Measurements from ENCODE around the gene PDILT.

PDILT gene

GRCh38 chr16:20321671-20322070, 82.9 kb downstream of the PDILT start:
- TF ChIP-seq FOXM1 (IDR thresholded peaks at IDR 0.05; ENCODE audit: borderline replicate concordance, low read depth) (no peak), ZBTB7A (IDR thresholded peaks at IDR 0.05; ENCODE audit: low read depth) (no peak), NFIC (IDR thresholded peaks at IDR 0.05) (no peak), TCF12 (IDR thresholded peaks at IDR 0.05; ENCODE audit: low read depth) (no peak), RAD21 (IDR thresholded peaks at IDR 0.05; ENCODE audit: low read depth) (no peak), YY1 (IDR thresholded peaks at IDR 0.05; ENCODE audit: low read depth) (no peak), REST (IDR thresholded peaks at IDR 0.05; ENCODE audit: low read depth) (no peak), USF1 (IDR thresholded peaks at IDR 0.05) (no peak), EP300 (IDR thresholded peaks at IDR 0.05; ENCODE audit: borderline replicate concordance) (no peak), CREB1 (IDR thresholded peaks at IDR 0.05; ENCODE audit: low read depth) (no peak), TEAD4 (IDR thresholded peaks at IDR 0.05) (no peak), EGR1 (IDR thresholded peaks at IDR 0.05) (no peak), MAX (IDR thresholded peaks at IDR 0.05) (no peak), CEBPB (IDR thresholded peaks at IDR 0.05) (no peak), TAF1 (IDR thresholded peaks at IDR 0.05; ENCODE audit: low read depth) (no peak)

- no peak for TF ChIP-seq TCF12 (IDR thresholded peaks at IDR 0.05; ENCODE audit: low read depth)
- no peak for TF ChIP-seq TEAD4 (IDR thresholded peaks at IDR 0.05)
- no peak for TF ChIP-seq RAD21 (IDR thresholded peaks at IDR 0.05; ENCODE audit: low read depth)
- no peak for TF ChIP-seq TAF1 (IDR thresholded peaks at IDR 0.05; ENCODE audit: low read depth)
- no peak for TF ChIP-seq YY1 (IDR thresholded peaks at IDR 0.05; ENCODE audit: low read depth)
- no peak for TF ChIP-seq CREB1 (IDR thresholded peaks at IDR 0.05; ENCODE audit: low read depth)
- no peak for TF ChIP-seq NFIC (IDR thresholded peaks at IDR 0.05)
- no peak for TF ChIP-seq EGR1 (IDR thresholded peaks at IDR 0.05)
- TF ChIP-seq MAX (IDR thresholded peaks at IDR 0.05): no peak
- TF ChIP-seq ZBTB7A (IDR thresholded peaks at IDR 0.05; ENCODE audit: low read depth): no peak
- no peak for TF ChIP-seq USF1 (IDR thresholded peaks at IDR 0.05)
Observed at GRCh38 chr16:20320592-20320991, 83.9 kb downstream of the PDILT start.

- TF ChIP-seq CREB1 (IDR thresholded peaks at IDR 0.05; ENCODE audit: low read depth) (no peak), EP300 (IDR thresholded peaks at IDR 0.05; ENCODE audit: borderline replicate concordance) (no peak), RAD21 (IDR thresholded peaks at IDR 0.05; ENCODE audit: low read depth) (no peak), TCF12 (IDR thresholded peaks at IDR 0.05; ENCODE audit: low read depth) (no peak), USF1 (IDR thresholded peaks at IDR 0.05) (no peak), EGR1 (IDR thresholded peaks at IDR 0.05) (no peak), ZBTB7A (IDR thresholded peaks at IDR 0.05; ENCODE audit: low read depth) (no peak), REST (IDR thresholded peaks at IDR 0.05; ENCODE audit: low read depth) (no peak), YY1 (IDR thresholded peaks at IDR 0.05; ENCODE audit: low read depth) (no peak)
Observed at GRCh38 chr16:20320178-20320577, 84.4 kb downstream of the PDILT start.

GRCh38 chr16:20319406-20319805, 85.1 kb downstream of the PDILT start:
- no peak for TF ChIP-seq FOXM1 (IDR thresholded peaks at IDR 0.05; ENCODE audit: borderline replicate concordance, low read depth)
- TF ChIP-seq TAF1 (IDR thresholded peaks at IDR 0.05; ENCODE audit: low read depth): no peak
- TF ChIP-seq USF1 (IDR thresholded peaks at IDR 0.05): no peak
- TF ChIP-seq RAD21 (IDR thresholded peaks at IDR 0.05; ENCODE audit: low read depth): no peak
- no peak for TF ChIP-seq TEAD4 (IDR thresholded peaks at IDR 0.05)
- TF ChIP-seq CREB1 (IDR thresholded peaks at IDR 0.05; ENCODE audit: low read depth): no peak
- no peak for TF ChIP-seq TCF12 (IDR thresholded peaks at IDR 0.05; ENCODE audit: low read depth)
- TF ChIP-seq EP300 (IDR thresholded peaks at IDR 0.05; ENCODE audit: borderline replicate concordance): no peak
- TF ChIP-seq NFIC (IDR thresholded peaks at IDR 0.05): no peak
- no peak for TF ChIP-seq YY1 (IDR thresholded peaks at IDR 0.05; ENCODE audit: low read depth)

GRCh38 chr16:20318437-20318836, 86.1 kb downstream of the PDILT start:
- TF ChIP-seq MAX (IDR thresholded peaks at IDR 0.05): no peak
- no peak for TF ChIP-seq EGR1 (IDR thresholded peaks at IDR 0.05)
- TF ChIP-seq TEAD4 (IDR thresholded peaks at IDR 0.05): no peak
- TF ChIP-seq USF1 (IDR thresholded peaks at IDR 0.05): no peak
- TF ChIP-seq FOXM1 (IDR thresholded peaks at IDR 0.05; ENCODE audit: borderline replicate concordance, low read depth): no peak
- no peak for TF ChIP-seq EP300 (IDR thresholded peaks at IDR 0.05; ENCODE audit: borderline replicate concordance)
